PC-9 (cell line): ENCODE results near the gene GABRG3. TPM values are rescaled to one million over a fixed set of nuclear protein-coding genes. Genes with fewer than 3 reads are reported as not detected.

ENCODE experiments used
- BruUV-seq: library from RNA; stranded (reverse); fragments of 400-500 nt; replicated peaks from 2 replicates; lab custom pipeline; 2021; lab: Mats Ljungman, UMichigan
- CTCF ChIA-PET: fragments of 300-600 bp; sonication (Branson Sonifier 250); formaldehyde crosslinking; loops from one replicate; lab custom pipeline; 2022; ENCODE audit warnings: antibody characterized with exemption; lab: Charles Lee
- POLR2A ChIA-PET: fragments of 300-600 bp; sonication (Branson Sonifier 250); formaldehyde crosslinking; loops from one replicate; lab custom pipeline; 2022; ENCODE audit warnings: antibody characterized with exemption; ENCODE audit not compliant: unreplicated experiment; lab: Charles Lee
- DNase-seq, 2 experiments: peaks; one replicate each; pipeline versions ENCODE4 v3.0.0 to v3.0.0-alpha.2; 2015 to 2022; ENCODE audit warnings: mixed read lengths in 1 of 2
- H2AFZ ChIP-seq: fragments of 200-600 bp; sonication (generic); 2 replicates; pipeline ENCODE4 v1.8.1; 2017; ENCODE audit warnings: antibody characterized with exemption
- H3F3A ChIP-seq: fragments of 200-600 bp; sonication (generic); 2 replicates; pipeline ENCODE4 v1.8.1; 2017; ENCODE audit warnings: antibody characterized with exemption, mild to moderate bottlenecking, low read depth; ENCODE audit not compliant: insufficient read depth
- H3K27ac ChIP-seq: fragments of 200-600 bp; sonication (generic); 2 replicates; pipeline ENCODE4 v1.6.1; 2016; ENCODE audit warnings: mixed run types
- H3K27me3 ChIP-seq: fragments of 200-600 bp; sonication (generic); 2 replicates; pipeline ENCODE4 v1.6.1; 2016; ENCODE audit warnings: low read depth, mixed run types; ENCODE audit not compliant: insufficient read depth
- H3K36me3 ChIP-seq: fragments of 200-600 bp; sonication (generic); 2 replicates; pipeline ENCODE4 v1.6.1; 2016; ENCODE audit warnings: low read depth, mixed run types
- H3K4me1 ChIP-seq: fragments of 200-600 bp; sonication (generic); replicated peaks from 2 replicates; pipeline ENCODE4 v1.6.1; 2016; ENCODE audit warnings: mixed run types; ENCODE audit not compliant: insufficient read depth
- H3K4me2 ChIP-seq: fragments of 200-600 bp; sonication (generic); 2 replicates; pipeline ENCODE4 v1.6.1; 2017; ENCODE audit warnings: mixed run types
- H3K4me3 ChIP-seq: fragments of 200-600 bp; sonication (generic); 2 replicates; pipeline ENCODE4 v1.6.1; 2016; ENCODE audit warnings: mixed run types
- H3K79me2 ChIP-seq: fragments of 200-600 bp; sonication (generic); 2 replicates; pipeline ENCODE4 v1.6.1; 2017; ENCODE audit warnings: low read depth, mixed run types
- H3K9me2 ChIP-seq: fragments of 200-600 bp; sonication (generic); 2 replicates; pipeline ENCODE4 v1.8.1; 2017; ENCODE audit warnings: mild to moderate bottlenecking; ENCODE audit not compliant: insufficient read depth
- H3K9me3 ChIP-seq: fragments of 200-600 bp; sonication (generic); 2 replicates; pipeline ENCODE4 v1.8.1; 2016; ENCODE audit warnings: low read depth; ENCODE audit not compliant: insufficient read depth
- H4K20me1 ChIP-seq: fragments of 200-600 bp; sonication (generic); 2 replicates; pipeline ENCODE4 v1.8.1; 2017; ENCODE audit not compliant: insufficient read depth
- CTCF ChIP-seq: fragments of 200-600 bp; sonication (generic); conservative IDR thresholded peaks from 2 replicates; pipeline ENCODE4 v1.6.1; 2017; ENCODE audit warnings: mixed run types, antibody characterized with exemption, mild to moderate bottlenecking, moderate library complexity
- EZH2 ChIP-seq: fragments of 200-600 bp; sonication (generic); IDR thresholded peaks from 2 replicates; pipeline ENCODE4 v1.8.0; 2017; ENCODE audit warnings: antibody characterized with exemption, low read depth
- intact Hi-C: fragments of 100-400 bp; cut with micrococcal nuclease; formaldehyde crosslinking; loops from one replicate; pipeline ENCODE4 v1.10.0; 2022; ENCODE audit not compliant: unreplicated experiment
- total RNA-seq: library from RNA; stranded (reverse); gene quantifications from 2 replicates; pipeline ENCODE4 v1.2.3, GENCODE V29; 2021

Gene GABRG3
- total RNA-seq, 1 experiment from 2014 or later = not detected

DNA sequence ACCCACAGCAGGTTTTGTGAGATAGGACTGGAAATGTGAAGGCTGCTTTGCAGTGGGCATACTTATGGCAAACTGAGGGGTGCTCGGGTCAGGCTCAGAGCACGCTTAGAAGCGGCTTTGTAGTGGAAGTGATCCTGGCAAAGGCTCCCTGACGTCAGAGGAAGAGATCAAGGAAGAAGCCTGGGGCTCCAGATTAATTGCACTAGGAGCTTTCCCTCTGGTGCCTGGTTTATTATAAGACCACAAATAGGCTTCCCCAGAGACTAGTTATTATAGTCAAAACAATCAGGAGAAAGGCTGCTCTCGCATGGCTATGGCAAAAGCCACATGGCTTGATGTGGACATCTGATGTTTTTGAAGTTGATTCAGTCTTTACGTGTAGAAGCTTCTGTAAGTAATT, 515.1 kb downstream of the GABRG3 start:
- no peaks in the 10 kb centered on the region for H3K27me3 ChIP-seq
- BruUV-seq = no TSS peak
- H3K9me2 ChIP-seq = no peaks in the 10 kb centered on the region
- H3K36me3 ChIP-seq = no peaks in the 10 kb centered on the region
- no peak overlapping the region for H2AFZ ChIP-seq
- ChIA-PET CTCF (no interaction called here), POLR2A (no interaction called here)
- no peaks in the 10 kb centered on the region for H3K9me3 ChIP-seq
- H3K4me3 ChIP-seq = no peak overlapping the region
- no peaks in the 10 kb centered on the region for H4K20me1 ChIP-seq
- H3K27ac ChIP-seq = no peak overlapping the region
- TF ChIP-seq CTCF = no peak
- H3K4me1 ChIP-seq = no peaks in the 10 kb centered on the region
- intact Hi-C loops = no loop called here
- H3F3A ChIP-seq = no peaks in the 10 kb centered on the region
- DNase-seq = no peak
- H3K4me2 ChIP-seq = no peak overlapping the region
- no peaks in the 10 kb centered on the region for H3K79me2 ChIP-seq

DNA sequence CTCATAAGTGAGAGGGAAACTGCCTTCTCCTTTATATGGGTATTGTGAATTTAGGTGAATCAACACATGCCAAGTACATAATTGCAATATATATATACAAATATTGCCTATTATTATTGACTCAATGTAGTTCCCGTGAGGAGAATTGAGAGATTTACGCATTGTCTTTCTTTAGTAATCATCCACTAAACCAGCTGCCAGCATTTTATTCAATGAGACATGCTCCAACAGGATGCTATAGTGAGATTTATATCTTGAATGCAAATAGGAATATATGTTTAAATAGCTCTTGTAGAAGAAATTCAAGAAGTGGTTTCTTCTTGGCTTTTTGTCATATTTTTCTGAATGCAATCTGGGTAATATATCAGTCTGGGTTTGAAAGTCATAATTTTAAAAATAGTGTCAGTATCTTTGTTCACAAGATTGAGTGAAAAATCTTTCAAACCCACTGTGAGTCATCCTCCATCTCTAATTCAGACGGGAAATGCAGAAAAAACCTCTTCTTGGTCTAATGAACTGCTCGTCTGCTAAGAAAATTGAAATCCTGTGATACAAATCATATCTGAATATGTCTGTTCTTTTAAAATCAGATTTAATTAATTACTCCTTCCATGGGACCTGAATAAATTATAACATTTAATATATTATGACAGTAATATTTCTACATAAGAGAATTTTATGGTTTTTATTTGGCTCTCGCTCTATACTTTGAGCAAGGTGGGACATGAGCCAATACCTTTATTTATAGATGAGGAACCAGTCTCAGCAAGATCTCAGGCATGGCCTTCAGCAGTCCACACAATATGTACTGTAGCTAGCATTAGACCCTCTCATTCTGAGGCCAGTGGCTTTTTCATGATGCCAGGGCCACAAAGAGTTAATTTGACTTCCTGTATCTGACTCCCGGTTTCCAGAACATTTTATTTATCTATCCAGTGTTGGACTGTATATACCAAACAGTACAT, 516.0 kb downstream of the GABRG3 start:
- Histone ChIP-seq H3K4me1 (no peaks in the 10 kb centered on the region), H3F3A (no peaks in the 10 kb centered on the region), H3K9me3 (no peaks in the 10 kb centered on the region), H3K27ac (no peak overlapping the region), H3K4me2 (no peak overlapping the region), H3K79me2 (no peaks in the 10 kb centered on the region), H3K4me3 (no peak overlapping the region), H3K36me3 (no peaks in the 10 kb centered on the region), H3K9me2 (no peaks in the 10 kb centered on the region), H4K20me1 (no peaks in the 10 kb centered on the region), H3K27me3 (no peaks in the 10 kb centered on the region), H2AFZ (no peak overlapping the region)
- ChIA-PET POLR2A (no interaction called here), CTCF (no interaction called here)
- TF ChIP-seq EZH2 (no peak), CTCF (no peak)
- intact Hi-C loops = no loop called here
- no peak for DNase-seq
- no TSS peak for BruUV-seq

GRCh38 chr15:27487846-27488245, 516.9 kb downstream of the GABRG3 start:
- Histone ChIP-seq H3K9me2 (no peaks in the 10 kb centered on the region), H3K4me1 (no peaks in the 10 kb centered on the region), H3K36me3 (no peaks in the 10 kb centered on the region), H3K4me2 (no peak overlapping the region), H3K27ac (no peak overlapping the region), H3K27me3 (no peaks in the 10 kb centered on the region), H4K20me1 (no peaks in the 10 kb centered on the region), H3F3A (no peaks in the 10 kb centered on the region), H3K79me2 (no peaks in the 10 kb centered on the region), H2AFZ (no peak overlapping the region), H3K4me3 (no peak overlapping the region), H3K9me3 (no peaks in the 10 kb centered on the region)
- TF ChIP-seq EZH2 (no peak), CTCF (no peak)
- intact Hi-C loops = no loop called here
- DNase-seq = no peak
- ChIA-PET CTCF (no interaction called here), POLR2A (no interaction called here)
- BruUV-seq = no TSS peak
